ENCODE measurements around the gene PA2G4.

GRCh38 chr12:56160193-56160763 is 55.9 kb downstream of the PA2G4 start:
- no peak for TF ChIP-seq POLR2A (IDR thresholded peaks at IDR 0.05; ENCODE audit: low read length)
- no peak for TF ChIP-seq GATA1 (IDR thresholded peaks at IDR 0.05; ENCODE audit: low read depth, low read length)

All from erythroblast (primary cell).